Measurements from ENCODE around the gene ATP6V1D. TPM values are rescaled to one million over a fixed set of nuclear protein-coding genes. Genes with fewer than 3 reads are reported as not detected.

ATP6V1D gene
- total and polyA plus RNA-seq, 9 of the 15 experiments (the other 6 are each of a cell fraction or from before 2014, with no cell fraction given): 35.5 to 91.0 (median 50.0) TPM

- TF ChIP-seq HES1 (IDR thresholded peaks at IDR 0.05; ENCODE audit: low read depth): peak; percentile 96
- no peak for TF ChIP-seq PBX2 (CRISPR knock-in tag; IDR thresholded peaks at IDR 0.05; ENCODE audit: low read depth)
- TF ChIP-seq PBX2 (tag; conservative IDR thresholded peaks at IDR 0.05; ENCODE audit: low read depth): 0 out of 2 replicates have a peak, but pooled peaks have one; percentile 25
- peak; percentile 58 to 89 (median 63); a peak in 4 of 6 replicates for TF ChIP-seq ZBTB11 (CRISPR knock-in tag; IDR thresholded peaks at IDR 0.05)
- no peak for TF ChIP-seq ZSCAN32 (CRISPR knock-in tag; IDR thresholded peaks at IDR 0.05)
- TF ChIP-seq, protein P1, sequence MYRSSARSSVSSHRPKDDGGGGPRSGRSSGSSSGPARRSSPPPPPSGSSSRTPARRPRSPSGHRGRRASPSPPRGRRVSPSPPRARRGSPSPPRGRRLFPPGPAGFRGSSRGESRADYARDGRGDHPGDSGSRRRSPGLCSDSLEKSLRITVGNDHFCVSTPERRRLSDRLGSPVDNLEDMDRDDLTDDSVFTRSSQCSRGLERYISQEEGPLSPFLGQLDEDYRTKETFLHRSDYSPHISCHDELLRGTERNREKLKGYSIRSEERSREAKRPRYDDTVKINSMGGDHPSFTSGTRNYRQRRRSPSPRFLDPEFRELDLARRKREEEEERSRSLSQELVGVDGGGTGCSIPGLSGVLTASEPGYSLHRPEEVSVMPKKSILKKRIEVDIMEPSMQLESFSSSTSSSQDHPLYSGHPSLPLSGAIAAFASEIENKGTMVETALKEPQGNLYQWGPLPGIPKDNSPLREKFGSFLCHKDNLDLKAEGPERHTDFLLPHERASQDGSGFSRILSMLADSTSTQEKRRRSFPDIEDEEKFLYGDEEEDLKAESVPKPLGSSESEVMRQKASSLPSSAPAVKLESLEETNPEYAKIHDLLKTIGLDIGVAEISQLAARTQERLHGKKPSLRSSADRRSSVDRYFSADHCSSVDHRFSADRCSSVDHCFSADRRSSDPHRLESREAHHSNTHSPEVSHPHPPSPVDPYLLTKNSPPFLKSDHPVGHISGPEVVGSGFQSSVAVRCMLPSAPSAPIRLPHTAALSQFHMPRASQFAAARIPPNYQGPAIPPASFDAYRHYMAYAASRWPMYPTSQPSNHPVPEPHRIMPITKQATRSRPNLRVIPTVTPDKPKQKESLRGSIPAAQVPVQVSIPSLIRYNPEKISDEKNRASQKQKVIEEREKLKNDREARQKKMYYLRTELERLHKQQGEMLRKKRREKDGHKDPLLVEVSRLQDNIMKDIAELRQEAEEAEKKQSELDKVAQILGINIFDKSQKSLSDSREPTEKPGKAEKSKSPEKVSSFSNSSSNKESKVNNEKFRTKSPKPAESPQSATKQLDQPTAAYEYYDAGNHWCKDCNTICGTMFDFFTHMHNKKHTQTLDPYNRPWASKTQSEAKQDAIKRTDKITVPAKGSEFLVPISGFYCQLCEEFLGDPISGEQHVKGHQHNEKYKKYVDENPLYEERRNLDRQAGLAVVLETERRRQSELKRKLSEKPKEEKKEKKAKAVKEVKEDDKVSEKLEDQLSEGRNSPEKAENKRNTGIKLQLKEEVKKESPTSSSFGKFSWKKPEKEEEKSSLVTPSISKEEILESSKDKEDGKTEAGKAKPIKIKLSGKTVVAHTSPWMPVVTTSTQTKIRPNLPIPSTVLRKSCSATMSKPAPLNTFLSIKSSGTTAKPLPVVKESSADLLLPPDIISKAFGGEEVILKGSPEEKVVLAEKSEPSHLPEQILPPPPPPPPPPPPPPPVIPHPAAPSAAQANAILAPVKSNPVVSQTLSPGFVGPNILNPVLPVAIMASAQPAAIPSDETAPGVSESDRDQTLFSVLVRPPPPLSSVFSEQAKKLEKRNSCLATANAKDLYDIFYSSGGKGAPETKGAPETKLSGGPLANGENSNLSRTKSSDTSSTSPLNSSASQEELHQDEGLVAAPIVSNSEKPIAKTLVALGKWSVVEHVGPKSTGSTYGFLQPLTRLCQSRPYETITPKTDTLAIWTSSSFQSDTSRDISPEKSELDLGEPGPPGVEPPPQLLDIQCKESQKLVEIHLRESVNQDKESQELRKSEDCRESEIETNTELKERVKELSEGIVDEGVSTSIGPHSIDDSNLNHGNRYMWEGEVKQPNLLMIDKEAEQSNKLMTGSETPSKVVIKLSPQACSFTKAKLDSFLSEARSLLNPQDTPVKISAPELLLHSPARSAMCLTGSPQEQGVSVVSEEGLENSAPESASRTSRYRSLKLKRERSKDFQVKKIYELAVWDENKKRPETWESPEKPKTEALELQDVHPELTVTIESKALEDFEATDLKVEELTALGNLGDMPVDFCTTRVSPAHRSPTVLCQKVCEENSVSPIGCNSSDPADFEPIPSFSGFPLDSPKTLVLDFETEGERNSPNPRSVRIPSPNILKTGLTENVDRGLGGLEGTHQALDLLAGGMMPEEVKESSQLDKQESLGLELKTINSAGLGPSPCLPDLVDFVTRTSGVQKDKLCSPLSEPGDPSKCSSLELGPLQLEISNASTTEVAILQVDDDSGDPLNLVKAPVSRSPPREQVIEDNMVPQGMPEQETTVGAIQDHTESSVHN (IDR thresholded peaks at IDR 0.05; ENCODE audit: borderline replicate concordance in 1 of 2, low read depth in 1 of 2): 0 out of 4 replicates have a peak, but pooled peaks of 1 of the 2 experiments have one; percentile 40
- TF ChIP-seq, protein P2, sequence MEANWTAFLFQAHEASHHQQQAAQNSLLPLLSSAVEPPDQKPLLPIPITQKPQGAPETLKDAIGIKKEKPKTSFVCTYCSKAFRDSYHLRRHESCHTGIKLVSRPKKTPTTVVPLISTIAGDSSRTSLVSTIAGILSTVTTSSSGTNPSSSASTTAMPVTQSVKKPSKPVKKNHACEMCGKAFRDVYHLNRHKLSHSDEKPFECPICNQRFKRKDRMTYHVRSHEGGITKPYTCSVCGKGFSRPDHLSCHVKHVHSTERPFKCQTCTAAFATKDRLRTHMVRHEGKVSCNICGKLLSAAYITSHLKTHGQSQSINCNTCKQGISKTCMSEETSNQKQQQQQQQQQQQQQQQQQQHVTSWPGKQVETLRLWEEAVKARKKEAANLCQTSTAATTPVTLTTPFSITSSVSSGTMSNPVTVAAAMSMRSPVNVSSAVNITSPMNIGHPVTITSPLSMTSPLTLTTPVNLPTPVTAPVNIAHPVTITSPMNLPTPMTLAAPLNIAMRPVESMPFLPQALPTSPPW (CRISPR knock-in tag; IDR thresholded peaks at IDR 0.05): peak; percentile 96
- TF ChIP-seq E2F3 (CRISPR knock-in tag; IDR thresholded peaks at IDR 0.05): no peak
These were observed at the start of gene ATP6V1D, which contains the start of gene EIF2S1 (continued) for GRCh38 chr14:67359775-67360469.

All from K562 (cell line).